GM10266 (cell line): ENCODE results near the gene PLOD3.
"Not testable (repeated sequence)": the region's sequence is repeated elsewhere in the genome, so short reads cannot be mapped to it uniquely, and the experiment has no call there.

ENCODE experiments used
- DNase-seq: peaks from one replicate; pipeline ENCODE4 v3.0.0; 2012; ENCODE audit errors: extremely low spot score
- TF ChIP-seq, protein P1 (sequence below): IDR thresholded peaks from 2 replicates; pipeline ENCODE4 v1.5.1; 2012; ENCODE audit warnings: mild to moderate bottlenecking, low read depth; ENCODE audit not compliant: control insufficient read depth, insufficient read depth; ENCODE audit errors: missing control alignments

PLOD3 gene

DNA sequence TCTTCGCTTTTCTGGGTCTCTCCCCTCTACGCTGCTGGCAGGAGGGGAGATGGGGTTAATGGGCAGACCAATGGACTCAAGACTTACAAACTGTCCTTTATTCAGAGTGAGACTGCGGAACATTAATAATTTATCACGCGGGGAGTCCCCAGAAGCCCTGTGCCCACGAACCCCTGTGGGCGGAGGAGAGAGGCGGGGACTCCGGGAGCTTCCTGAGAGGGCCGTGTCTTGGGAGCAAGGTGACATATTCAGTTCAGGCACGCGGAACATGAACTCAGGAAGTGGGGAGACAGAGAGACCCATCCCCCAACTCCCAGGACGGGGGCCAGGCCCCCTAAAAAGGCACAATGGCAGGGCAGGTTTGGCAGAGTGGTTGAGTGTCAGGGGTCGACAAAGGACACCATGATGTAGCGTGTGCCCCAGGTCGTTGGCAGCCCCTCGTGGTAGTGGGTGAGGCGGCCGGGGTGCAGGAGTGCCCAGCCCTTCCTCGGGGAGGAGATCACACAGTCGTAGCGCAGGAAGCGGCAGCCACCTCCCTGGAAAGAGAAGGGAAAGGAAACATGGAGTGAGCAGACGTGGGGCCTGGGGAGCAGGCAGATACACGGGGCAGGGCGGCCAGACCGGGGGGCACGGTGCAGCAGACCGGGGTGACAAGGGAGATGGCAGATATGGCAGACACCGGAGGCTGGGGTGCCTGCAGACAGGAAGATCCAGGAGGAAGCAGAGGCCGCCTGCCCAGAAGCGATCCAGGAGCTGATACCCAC is 11.3 kb downstream of the PLOD3 start:
- DNase-seq: no peak
- TF ChIP-seq, protein P1, sequence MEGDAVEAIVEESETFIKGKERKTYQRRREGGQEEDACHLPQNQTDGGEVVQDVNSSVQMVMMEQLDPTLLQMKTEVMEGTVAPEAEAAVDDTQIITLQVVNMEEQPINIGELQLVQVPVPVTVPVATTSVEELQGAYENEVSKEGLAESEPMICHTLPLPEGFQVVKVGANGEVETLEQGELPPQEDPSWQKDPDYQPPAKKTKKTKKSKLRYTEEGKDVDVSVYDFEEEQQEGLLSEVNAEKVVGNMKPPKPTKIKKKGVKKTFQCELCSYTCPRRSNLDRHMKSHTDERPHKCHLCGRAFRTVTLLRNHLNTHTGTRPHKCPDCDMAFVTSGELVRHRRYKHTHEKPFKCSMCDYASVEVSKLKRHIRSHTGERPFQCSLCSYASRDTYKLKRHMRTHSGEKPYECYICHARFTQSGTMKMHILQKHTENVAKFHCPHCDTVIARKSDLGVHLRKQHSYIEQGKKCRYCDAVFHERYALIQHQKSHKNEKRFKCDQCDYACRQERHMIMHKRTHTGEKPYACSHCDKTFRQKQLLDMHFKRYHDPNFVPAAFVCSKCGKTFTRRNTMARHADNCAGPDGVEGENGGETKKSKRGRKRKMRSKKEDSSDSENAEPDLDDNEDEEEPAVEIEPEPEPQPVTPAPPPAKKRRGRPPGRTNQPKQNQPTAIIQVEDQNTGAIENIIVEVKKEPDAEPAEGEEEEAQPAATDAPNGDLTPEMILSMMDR: no peak

DNA sequence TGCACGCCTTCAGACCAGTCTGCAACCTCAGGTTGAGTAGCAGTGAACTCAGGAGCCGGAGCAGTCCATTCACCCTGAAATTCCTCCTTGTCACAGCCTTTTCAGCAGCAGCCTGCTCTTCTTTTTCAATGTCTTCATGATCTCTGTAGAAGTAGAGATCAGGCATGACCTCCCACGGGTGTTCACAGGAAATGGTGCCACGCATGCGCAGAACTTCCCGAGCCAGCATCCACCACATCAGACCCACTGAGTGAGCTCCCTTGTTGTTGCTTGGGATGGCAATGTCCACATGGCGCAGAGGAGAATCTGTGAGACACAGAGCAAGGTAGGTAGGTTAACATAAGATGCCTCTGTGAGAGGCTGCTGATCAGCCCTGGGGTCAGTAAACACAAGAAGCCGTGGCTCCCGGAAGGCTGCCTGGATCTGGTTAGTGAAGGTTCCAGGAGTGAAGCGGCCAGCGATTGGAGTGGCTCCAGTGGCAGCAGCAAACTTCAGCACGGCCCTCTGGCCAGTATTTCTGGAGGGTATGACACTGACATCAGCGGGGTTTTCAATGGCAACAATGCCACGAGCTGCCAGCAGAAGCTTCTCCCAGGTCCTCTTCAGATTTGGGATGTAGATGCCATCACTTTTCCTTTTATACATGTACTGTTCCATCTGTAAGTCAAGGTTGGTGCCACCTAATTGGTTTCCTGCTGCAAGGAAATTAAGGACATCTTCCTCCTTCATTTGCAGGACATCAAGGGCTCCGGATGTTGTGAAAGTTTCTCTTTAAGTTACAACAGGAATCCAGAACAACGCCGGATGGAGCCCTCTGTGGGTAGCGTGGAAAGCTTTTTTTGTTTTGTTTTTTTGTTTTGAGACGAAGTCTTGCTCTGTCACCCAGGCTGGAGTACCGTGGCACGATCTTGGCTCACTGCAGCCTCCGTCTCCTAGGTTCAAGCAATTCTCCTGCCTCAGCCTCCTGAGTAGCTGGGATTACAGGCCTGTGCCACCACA is 13.3 kb downstream of the PLOD3 start:
- DNase-seq: not testable (repeated sequence)

DNA sequence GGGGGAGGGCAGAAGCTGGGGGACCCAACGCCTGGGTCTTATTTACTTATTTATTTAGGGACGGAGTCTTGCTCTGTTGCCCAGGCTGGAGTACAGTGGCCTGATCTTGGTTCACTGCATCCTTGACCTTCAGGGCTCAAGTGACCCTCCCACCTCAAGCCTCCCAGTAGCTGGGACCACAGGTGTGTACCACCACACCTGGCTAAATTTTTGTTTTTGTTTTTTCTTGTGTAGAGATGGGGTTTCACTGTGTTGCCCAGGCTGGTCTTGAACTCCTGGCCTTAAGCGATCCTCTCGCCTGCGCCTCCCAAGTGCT is 14.8 kb downstream of the PLOD3 start:
- no peak for DNase-seq
- TF ChIP-seq, protein P1: no peak

DNA sequence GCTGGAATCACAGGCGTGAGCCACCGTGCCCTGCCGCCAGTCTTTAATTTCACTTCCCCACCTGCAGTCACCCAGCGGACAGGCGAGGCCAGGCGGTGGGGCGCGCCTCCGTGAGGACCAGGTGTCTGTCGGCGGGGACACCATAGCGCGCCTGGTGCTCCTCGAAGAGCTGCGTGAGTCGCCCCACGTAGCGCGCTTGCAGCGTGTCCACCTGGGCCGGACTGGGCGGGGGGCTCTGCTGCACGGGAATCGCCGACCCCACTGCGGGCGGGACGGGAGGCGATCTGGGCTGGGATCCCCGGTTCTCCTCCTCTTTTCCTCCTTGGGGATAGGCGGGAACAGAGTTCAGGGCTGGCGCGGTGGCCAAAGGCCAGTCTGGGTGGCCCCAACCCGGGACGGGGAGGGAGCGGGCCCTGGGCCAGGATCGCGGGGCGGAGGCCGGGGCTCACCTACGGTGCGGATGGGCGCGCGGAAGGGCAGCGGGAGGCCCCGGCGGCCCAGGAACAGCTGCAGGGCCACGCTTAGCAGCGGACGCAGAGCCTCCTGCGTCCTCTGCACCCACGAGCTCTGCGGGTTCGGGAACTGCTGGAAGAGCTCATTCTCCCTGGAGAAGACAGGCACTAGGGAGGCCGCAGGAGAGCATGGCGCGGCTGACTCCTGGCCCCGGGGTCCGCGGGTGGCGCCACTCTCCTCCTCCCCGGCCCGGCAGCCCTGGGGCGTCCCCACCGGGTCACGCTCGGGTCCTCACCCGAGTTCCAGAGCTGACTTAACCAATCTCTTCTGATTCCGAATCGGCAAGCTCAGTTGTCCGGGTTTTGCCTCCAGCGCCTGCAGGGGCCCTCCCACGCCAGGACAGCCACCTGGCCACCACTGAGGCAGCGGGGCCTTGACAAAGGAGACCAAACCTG is 15.4 kb downstream of the PLOD3 start:
- TF ChIP-seq, protein P1: no peak
- DNase-seq: no peak

DNA sequence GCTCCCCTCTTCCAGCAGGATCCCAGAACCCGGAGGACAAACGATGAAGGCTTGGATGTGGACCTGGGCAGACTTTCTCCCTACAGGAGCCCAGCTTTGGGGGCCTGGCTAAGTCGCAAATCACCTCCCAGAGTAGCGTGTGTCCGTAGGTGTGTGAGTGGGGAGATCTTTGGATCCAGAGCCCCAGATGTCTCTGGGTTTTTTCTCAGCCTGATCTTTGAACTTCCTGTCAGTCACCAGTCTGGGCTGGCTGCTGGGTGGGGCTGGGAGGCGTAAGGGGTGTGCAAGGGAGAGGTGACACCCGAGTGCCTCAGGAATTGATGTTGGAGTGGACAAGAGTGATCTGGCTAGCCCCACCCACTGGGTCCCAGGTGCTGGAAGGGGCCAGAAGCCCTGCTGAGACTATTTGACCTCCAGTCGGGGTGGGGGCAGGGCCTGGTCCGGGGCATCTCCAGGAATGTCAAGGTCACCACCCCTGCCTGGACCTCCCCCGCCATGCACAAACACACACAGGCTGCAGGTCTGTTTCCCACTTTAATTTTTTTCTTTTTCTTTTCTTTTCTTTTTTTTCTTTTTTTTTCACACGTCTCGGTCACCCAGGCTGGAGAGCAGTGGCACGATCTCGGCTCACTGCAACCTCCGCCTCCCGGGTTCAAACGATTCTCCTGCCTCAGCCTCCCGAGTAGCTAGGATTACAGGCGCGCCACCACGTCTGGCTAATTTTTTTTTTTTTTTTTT is 16.4 kb downstream of the PLOD3 start, which contains the start of gene MOGAT3:
Gene MOGAT3 (minus strand): TSS at position 175 of the 738 bp plus-strand sequence. CDS start 182 bp downstream, outside the sequence.
- TF ChIP-seq, protein P1: no peak
- DNase-seq: no peak

DNA sequence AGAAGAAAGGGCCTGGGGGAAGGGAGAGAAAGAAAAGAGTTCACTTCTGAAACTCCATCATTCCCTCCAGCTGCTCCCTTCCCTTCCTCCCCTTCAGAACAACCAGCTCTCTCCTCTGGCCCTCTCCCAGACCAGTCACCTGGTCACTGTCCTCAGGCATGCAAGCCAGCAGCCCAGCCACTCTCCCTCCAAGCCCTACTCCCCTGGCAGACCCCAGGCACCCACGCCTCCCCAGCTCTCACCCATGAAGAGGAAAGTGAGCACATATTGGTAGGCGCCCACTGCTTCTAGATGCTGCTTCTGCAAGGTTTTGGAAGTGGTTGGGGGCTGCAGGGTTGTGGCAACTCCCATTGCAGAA is 16.9 kb downstream of the PLOD3 start:
- no peak for DNase-seq
- TF ChIP-seq, protein P1: no peak

DNA sequence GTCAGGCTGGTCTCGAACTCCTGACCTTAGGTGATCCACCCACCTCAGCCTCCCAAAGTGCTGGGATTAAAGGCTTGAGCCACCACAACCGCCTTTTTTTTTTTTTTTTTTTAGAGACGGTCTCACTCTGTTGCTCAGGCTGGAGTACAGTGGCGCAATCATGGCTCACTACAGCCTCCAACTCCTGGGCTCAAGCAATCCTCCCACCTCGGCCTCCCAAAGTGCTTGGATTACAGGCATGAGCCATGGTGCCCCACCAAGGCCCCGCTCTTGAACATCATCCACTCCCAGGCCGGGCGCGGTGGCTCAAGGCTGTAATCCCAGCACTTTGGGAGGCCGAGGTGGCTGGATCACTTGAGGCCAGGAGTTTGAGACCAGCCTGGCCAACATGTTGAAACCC is 17.9 kb downstream of the PLOD3 start:
- not testable (repeated sequence) for DNase-seq
